HepG2 (cell line): Measurements from ENCODE around the gene ADAMTS2. TPM values are rescaled to one million over a fixed set of nuclear protein-coding genes. Genes with fewer than 3 reads are reported as not detected.

Experiments used
- ATAC-seq: fragments of 200-7000 bp; cut with Tn5 transposase; 3 replicates; pipeline ENCODE4 v1.9.1; 2020; ENCODE audit warnings: mild to moderate bottlenecking, moderate library complexity
- BruUV-seq: library from RNA; stranded (reverse); fragments of 400-500 nt; replicated peaks from 2 replicates; lab custom pipeline; 2021; lab: Mats Ljungman, UMichigan
- CTCF ChIA-PET: fragments of 300-600 bp; formaldehyde crosslinking; extraction: SDS; loops from one replicate; lab custom pipeline; 2021; ENCODE audit warnings: low total read pairs, inconsistent platforms, low intra/inter-chr PET ratio; lab: Yijun Ruan, JAX
- POLR2A ChIA-PET: fragments of 350-600 bp; sonication (Branson Sonifier 250); formaldehyde crosslinking; loops from one replicate; lab custom pipeline; 2020; ENCODE audit warnings: antibody characterized with exemption, inconsistent platforms; lab: Yijun Ruan, JAX
- DNase-seq: peaks from one replicate; pipeline ENCODE4 v3.0.0-alpha.2; 2015; ENCODE audit warnings: low spot score
- FAIRE-seq: peaks from 3 replicates; lab custom pipeline; 2011; peaks lifted over from hg19 to GRCh38; lab: Jason Lieb, UNC
- H2AFZ ChIP-seq: one replicate; pipeline ENCODE4 v1.6.1; 2011; ENCODE audit warnings: low read length, inconsistent platforms
- H3K27ac ChIP-seq: fragments of 300-600 bp; 3 replicates; pipeline ENCODE4 v1.8.0; 2011; ENCODE audit warnings: mixed run types, mild to moderate bottlenecking, mixed read lengths, low read length, inconsistent platforms; ENCODE audit not compliant: insufficient read depth; ENCODE audit errors: extremely low read length
- H3K27me3 ChIP-seq, 2 experiments: fragments of 200-600 bp in 1 of 2; 2 replicates in 1 of 2; 3 replicates in 1 of 2; pipeline versions ENCODE4 v1.6.0 to v1.8.0; 2011; ENCODE audit warnings: low read length in 2 of 2, mild to moderate bottlenecking in 2 of 2, moderate library complexity in 2 of 2, inconsistent platforms in 1 of 2; ENCODE audit not compliant: insufficient read depth in 2 of 2, control insufficient read depth in 1 of 2
- H3K36me3 ChIP-seq, 2 experiments: fragments of 200-600 bp in 1 of 2; replicated peaks in 1 of 2; 2 replicates in 1 of 2; 3 replicates in 1 of 2; pipeline versions ENCODE4 v1.5.1 to v1.8.0; 2011; ENCODE audit warnings: low read length in 2 of 2, inconsistent platforms in 1 of 2; ENCODE audit not compliant: insufficient read depth in 2 of 2, control insufficient read depth in 1 of 2
- H3K4me1 ChIP-seq: 2 replicates; pipeline ENCODE4 v1.5.1; 2012; ENCODE audit warnings: low read length, inconsistent platforms; ENCODE audit not compliant: insufficient read depth
- H3K4me2 ChIP-seq: 2 replicates; pipeline ENCODE4 v1.6.0; 2011; ENCODE audit warnings: low read depth, low read length, inconsistent platforms
- H3K4me3 ChIP-seq, 3 experiments: fragments of 200-600 bp in 1 of 3; sonication (generic), shearing (Covaris generic) in 1 of 3; replicated peaks in 1 of 3; 2 replicates each; pipeline ENCODE4 v1.5.1; 2011 to 2016; ENCODE audit warnings: low read length in 3 of 3, inconsistent platforms in 2 of 3, low read depth in 2 of 3, mild to moderate bottlenecking in 2 of 3, control low read depth in 1 of 3, mixed read lengths in 1 of 3; ENCODE audit not compliant: insufficient read depth in 1 of 3
- H3K79me2 ChIP-seq: one replicate; pipeline ENCODE4 v1.6.1; 2011; ENCODE audit warnings: low read length, inconsistent platforms; ENCODE audit not compliant: insufficient read depth
- H3K9ac ChIP-seq: 2 replicates; pipeline ENCODE4 v1.6.0; 2011; ENCODE audit warnings: mild to moderate bottlenecking, low read depth, low read length, inconsistent platforms; ENCODE audit not compliant: insufficient read depth
- H3K9me3 ChIP-seq: 2 replicates; pipeline ENCODE4 v1.5.1; 2012; ENCODE audit warnings: mild to moderate bottlenecking, low read length
- H4K20me1 ChIP-seq: 2 replicates; pipeline ENCODE4 v1.6.0; 2011; ENCODE audit warnings: inconsistent platforms, mild to moderate bottlenecking, low read length, moderate library complexity; ENCODE audit not compliant: insufficient read depth
- CENPBD1 ChIP-seq: sonication (generic); formaldehyde crosslinking; IDR thresholded peaks from 2 replicates; pipeline ENCODE4 v1.8.0; 2022; ENCODE audit warnings: missing genetic modification reagents, low read depth, mild to moderate bottlenecking, borderline replicate concordance
- NFKB2 ChIP-seq: sonication (generic); formaldehyde crosslinking; IDR thresholded peaks from 2 replicates; pipeline ENCODE4 v1.4.0; 2020; ENCODE audit warnings: missing genetic modification reagents, borderline replicate concordance
- SYNCRIP ChIP-seq: fragments of 200-400 bp; formaldehyde crosslinking; IDR thresholded peaks from 2 replicates; pipeline ENCODE4 v1.6.1; 2018; ENCODE audit warnings: mild to moderate bottlenecking, low read depth, low read length; ENCODE audit not compliant: insufficient read depth
- THAP9 ChIP-seq: sonication (generic); formaldehyde crosslinking; IDR thresholded peaks from 2 replicates; pipeline ENCODE4; 2020; ENCODE audit warnings: missing genetic modification reagents, mild to moderate bottlenecking, borderline replicate concordance
- TOPORS ChIP-seq: sonication (generic); formaldehyde crosslinking; IDR thresholded peaks from 2 replicates; pipeline ENCODE4 v1.8.0; 2023; ENCODE audit warnings: mild to moderate bottlenecking, missing genetic modification reagents
- ZKSCAN1 ChIP-seq: fragments of 150-350 bp; IDR thresholded peaks from 2 replicates; pipeline ENCODE4 v1.6.1; 2014; ENCODE audit warnings: low read length
- ZNF24 ChIP-seq: fragments of 450-650 bp; IDR thresholded peaks from 2 replicates; pipeline ENCODE4 v1.6.1; 2017; ENCODE audit warnings: antibody characterized with exemption, mild to moderate bottlenecking
- ZNF280B ChIP-seq: sonication (generic); formaldehyde crosslinking; IDR thresholded peaks from 2 replicates; pipeline ENCODE4 v1.5.0; 2020; ENCODE audit warnings: missing genetic modification reagents, mild to moderate bottlenecking, borderline replicate concordance
- ZNF326 ChIP-seq: sonication (generic); formaldehyde crosslinking; IDR thresholded peaks from 2 replicates; pipeline ENCODE4 v1.4.0; 2020; ENCODE audit warnings: missing genetic modification reagents, borderline replicate concordance
- ZNF343 ChIP-seq: sonication (generic); formaldehyde crosslinking; IDR thresholded peaks from 2 replicates; pipeline ENCODE4 v1.4.0; 2020; ENCODE audit warnings: mild to moderate bottlenecking, missing genetic modification reagents
- WGBS: methylation state at CpG from one replicate; pipeline ENCODE4 v1.1.6; 2017; ENCODE audit warnings: low lambda C conversion rate; 5-methylcytosine and 5-hydroxymethylcytosine counted together
- in situ Hi-C: cut with HindIII; loops from 2 replicates; pipeline ENCODE4 v1.10.0; 2017; ENCODE audit warnings: low pct_unique_long_range_greater_than_20kb; ENCODE audit not compliant: extremely low pct_ligation_motif_present
- intact Hi-C: fragments of 100-400 bp; cut with micrococcal nuclease; formaldehyde crosslinking; loops from one replicate; pipeline ENCODE4 v1.10.0; 2022; ENCODE audit not compliant: unreplicated experiment
- polyA plus RNA-seq, 8 experiments: library from polyadenylated mRNA; depleted of rRNA in 3 of 8; stranded (reverse) in 7 of 8; unstranded in 1 of 8; fragments of >200 nt; fragmentation: Illumina TruSeq in 4 of 8; extraction: Trizol in 4 of 8; gene quantifications; 2 replicates each; pipeline versions ENCODE4 v1.2.1 to v1.2.3, GENCODE V29; 2011 to 2016; ENCODE audit warnings: low read depth in 4 of 8, missing spikeins in 1 of 8, mixed read lengths in 1 of 8; ENCODE audit not compliant: insufficient read depth in 1 of 8
- total RNA-seq, 5 experiments: library from RNA; depleted of rRNA; stranded (reverse); fragments of >200 nt; fragmentation: Illumina TruSeq; extraction: Trizol; gene quantifications; 2 replicates each; pipeline ENCODE4 v1.2.3, GENCODE V29; 2016; ENCODE audit warnings: low read depth in 1 of 5

ADAMTS2 gene
- total and polyA plus RNA-seq, 2 of the 13 experiments (the other 11 are each of a cell fraction or from before 2014, with no cell fraction given) = 0.24 to 3.5 TPM

- FAIRE-seq = no peak
These were observed 25.3 kb upstream of the ADAMTS2 start for GRCh38 chr5:179370490-179371120.

More at GRCh38 chr5:179370490-179371120, 25.3 kb upstream of the ADAMTS2 start:
- in situ Hi-C loops = no loop called here
- H3K79me2 ChIP-seq = no peaks in the 10 kb centered on the region
- H3K36me3 ChIP-seq = no peaks in the 10 kb centered on the region
- no peak overlapping the region for H3K4me3 ChIP-seq
- DNase-seq (no peak), ATAC-seq (no peak)
- BruUV-seq = no TSS peak
- H3K27me3 ChIP-seq = peaks cover 7 to 81% of the 10 kb centered on the region in 2 experiments; a peak in 4 of 5 replicates
- CTCF ChIA-PET = no interaction called here
- no peak overlapping the region for H2AFZ ChIP-seq
- intact Hi-C loops = no loop called here
- no peaks in the 10 kb centered on the region for H4K20me1 ChIP-seq
- H3K9ac ChIP-seq = no peak overlapping the region
- no peaks in the 10 kb centered on the region for H3K9me3 ChIP-seq
- H3K27ac ChIP-seq = no peak overlapping the region
- WGBS = 15% methylated on average over 9 of the region's 24 CpGs
- no peak overlapping the region for H3K4me2 ChIP-seq
- POLR2A ChIA-PET = no interaction called here
- H3K4me1 ChIP-seq = no peaks in the 10 kb centered on the region
- TF ChIP-seq SYNCRIP (no peak), TOPORS (CRISPR knock-in tag) (no peak), NFKB2 (CRISPR knock-in tag) (no peak), CENPBD1 (CRISPR knock-in tag) (no peak), ZNF343 (CRISPR knock-in tag) (no peak), ZNF280B (CRISPR knock-in tag) (no peak), ZNF326 (CRISPR knock-in tag) (no peak), THAP9 (CRISPR knock-in tag) (no peak), ZNF24 (no peak), ZKSCAN1 (no peak)
